WERI-Rb-1 (cell line): ENCODE data around the gene SLC24A4.

Experiments used
- DNase-seq: peaks from one replicate; pipeline ENCODE4 v3.0.0-alpha.2; 2020
- H3K27ac ChIP-seq: fragments of 250-450 bp; sonication (Bioruptor Pico); 2 replicates; pipeline ENCODE4 v1.5.1; 2020; ENCODE audit warnings: mild to moderate bottlenecking, moderate library complexity
- H3K27me3 ChIP-seq: fragments of 250-450 bp; sonication (Bioruptor Pico); 2 replicates; pipeline ENCODE4 v1.5.1; 2021; ENCODE audit warnings: mild to moderate bottlenecking, low read depth, moderate library complexity; ENCODE audit not compliant: insufficient read depth, severe bottlenecking
- H3K36me3 ChIP-seq: fragments of 250-450 bp; sonication (Bioruptor Pico); 2 replicates; pipeline ENCODE4 v1.5.1; 2020; ENCODE audit warnings: mild to moderate bottlenecking, moderate library complexity
- H3K4me3 ChIP-seq: 2 replicates; pipeline ENCODE4 v1.5.1; 2011; ENCODE audit warnings: low read depth, mild to moderate bottlenecking, control low read depth, low read length
- H3K9me3 ChIP-seq: fragments of 250-450 bp; sonication (Bioruptor Pico); 2 replicates; pipeline ENCODE4 v1.5.1; 2021; ENCODE audit warnings: mild to moderate bottlenecking, moderate library complexity; ENCODE audit not compliant: severe bottlenecking
- CTCF ChIP-seq: IDR thresholded peaks from 2 replicates; pipeline ENCODE4 v1.5.1; 2011; ENCODE audit warnings: low read depth, mild to moderate bottlenecking, control low read depth, inconsistent platforms, low read length

Gene SLC24A4

GRCh38 chr14:92292673-92293072 lies 30.3 kb upstream of the SLC24A4 start:
- Histone ChIP-seq H3K9me3 (no peaks in the 10 kb centered on the region), H3K4me3 (no peak overlapping the region), H3K27me3 (no peaks in the 10 kb centered on the region), H3K36me3 (no peaks in the 10 kb centered on the region), H3K27ac (no peak overlapping the region)
- DNase-seq: no peak
- TF ChIP-seq CTCF: no peak

- Histone ChIP-seq H3K27me3 (no peaks in the 10 kb centered on the region), H3K9me3 (no peaks in the 10 kb centered on the region), H3K36me3 (no peaks in the 10 kb centered on the region), H3K4me3 (no peak overlapping the region), H3K27ac (no peak overlapping the region)
- no peak for DNase-seq
- no peak for TF ChIP-seq CTCF
These were observed 28.5 kb upstream of the SLC24A4 start for GRCh38 chr14:92294506-92294905.

- no peaks in the 10 kb centered on the region for H3K27me3 ChIP-seq
- H3K9me3 ChIP-seq: no peaks in the 10 kb centered on the region
- no peaks in the 10 kb centered on the region for H3K36me3 ChIP-seq
- DNase-seq: no peak
- no peak overlapping the region for H3K4me3 ChIP-seq
- no peak overlapping the region for H3K27ac ChIP-seq
- no peak for TF ChIP-seq CTCF
These were observed 25.0 kb upstream of the SLC24A4 start for GRCh38 chr14:92297818-92298595.

GRCh38 chr14:92302481-92302880 lies 20.5 kb upstream of the SLC24A4 start:
- H3K9me3 ChIP-seq: no peaks in the 10 kb centered on the region
- TF ChIP-seq CTCF: no peak
- no peak for DNase-seq
- no peak overlapping the region for H3K4me3 ChIP-seq
- H3K27me3 ChIP-seq: no peaks in the 10 kb centered on the region
- H3K36me3 ChIP-seq: no peaks in the 10 kb centered on the region
- H3K27ac ChIP-seq: no peak overlapping the region

GRCh38 chr14:92308716-92309115 lies 14.2 kb upstream of the SLC24A4 start:
- no peaks in the 10 kb centered on the region for H3K27me3 ChIP-seq
- no peaks in the 10 kb centered on the region for H3K9me3 ChIP-seq
- no peaks in the 10 kb centered on the region for H3K36me3 ChIP-seq
- TF ChIP-seq CTCF: no peak
- no peak overlapping the region for H3K27ac ChIP-seq
- no peak overlapping the region for H3K4me3 ChIP-seq
- DNase-seq: no peak

- Histone ChIP-seq H3K27ac (no peak overlapping the region), H3K27me3 (no peaks in the 10 kb centered on the region), H3K36me3 (no peaks in the 10 kb centered on the region), H3K9me3 (no peaks in the 10 kb centered on the region), H3K4me3 (no peak overlapping the region)
- no peak for TF ChIP-seq CTCF
- DNase-seq: no peak
These were observed 12.9 kb upstream of the SLC24A4 start for GRCh38 chr14:92309968-92310530.
